Pancreas (tissue), 10 donors: ENCODE measurements around the gene COL6A1. TPM values are rescaled to one million over a fixed set of nuclear protein-coding genes. Genes with fewer than 3 reads are reported as not detected.

Source experiments
- ATAC-seq, 4 donors: fragments of 200-7000 bp; cut with Tn5 transposase; one replicate each; pipeline versions ENCODE4 v1.8.0 to v1.9.1; 2020; ENCODE audit warnings: mild to moderate bottlenecking in 4 of 4, moderate library complexity in 4 of 4
- DNase-seq, 6 donors: peaks; one replicate each; pipeline ENCODE4 v3.0.0-alpha.2; 2020
- FAIRE-seq: peaks from 2 replicates; lab custom pipeline; 2012; peaks lifted over from hg19 to GRCh38; lab: Jason Lieb, UNC
- H3K27ac ChIP-seq, 4 donors: fragments of 200-600 bp; sonication (generic); 1 replicate in 3 of 4; 2 replicates in 1 of 4; pipeline versions ENCODE4 v1.5.0 to v1.8.0; 2020
- H3K27me3 ChIP-seq, 4 donors: fragments of 200-600 bp; one replicate each; pipeline ENCODE4 v1.8.0; 2021
- H3K36me3 ChIP-seq, 3 donors: fragments of 200-600 bp; sonication (generic) in 1 of 3; one replicate each; pipeline versions ENCODE4 v1.5.0 to v1.8.0; 2020 to 2021
- H3K4me1 ChIP-seq, 3 donors: fragments of 200-600 bp; one replicate each; pipeline ENCODE4 v1.8.0; 2021
- H3K4me3 ChIP-seq, 4 donors: fragments of 200-600 bp; sonication (generic) in 2 of 4; one replicate each; pipeline versions ENCODE4 v1.5.0 to v1.8.0; 2020 to 2021
- H3K9me3 ChIP-seq, 4 donors: fragments of 200-600 bp; one replicate each; pipeline ENCODE4 v1.8.0; 2021
- WGBS, 2 donors: extraction: QIAGEN DNeasy Blood & Tissue Kit; methylation state at CpG; one replicate each; pipeline ENCODE4 v1.1.7; 2013; 5-methylcytosine and 5-hydroxymethylcytosine counted together
- intact Hi-C, 3 donors: fragments of 100-400 bp; cut with DNase I; formaldehyde crosslinking; loops; one replicate each; pipeline versions ENCODE4 v1.11.1 to v1.14.2; 2022
- polyA plus RNA-seq, 2 donors: library from polyadenylated mRNA; stranded (reverse); fragments of 200-250 nt; gene quantifications; one replicate each; pipeline ENCODE4 v1.2.3, GENCODE V29; 2013
- total RNA-seq, 6 donors: library from RNA; stranded (reverse); fragmentation: NEBNext Ultra II Directional in 4 of 6; extraction: Animal tissue kit (Norgen Biotek cat#: 25700) in 4 of 6; gene quantifications; one replicate each; pipeline versions ENCODE4 v1.2.1 to v1.2.4, GENCODE V29; 2021 to 2023
- TF ChIP-seq, protein P1 (sequence below), 4 donors: fragments of 200-600 bp; sonication (generic) in 3 of 4; IDR thresholded peaks; one replicate each; pipeline versions ENCODE4 v1.5.0 to v1.8.0; 2021; ENCODE audit warnings: antibody characterized with exemption in 4 of 4
- donor health status: healthy with polysubstance abuse.
- donor health status: DM: no; HTN: no; CAD: no; lungs with moderate emphysema.
- donor health status: DM: no; HTN: no; CAD: no.
- donor health status: control.
- donor health status: control.
- donor health status: Bipolar disorder and iron deficiency.
- donor health status: DM: yes; HTN: yes; CAD: no.
- donor health status: DM: no; HTN: no; CAD: no.
- donor health status: DM: no; HTN: no; CAD: no.
- donor health status: DM: yes; HTN: yes; CAD: no.

COL6A1 gene
- total and polyA plus RNA-seq, 8 donors = 22.9 to 131 (median 61.2) TPM

DNA sequence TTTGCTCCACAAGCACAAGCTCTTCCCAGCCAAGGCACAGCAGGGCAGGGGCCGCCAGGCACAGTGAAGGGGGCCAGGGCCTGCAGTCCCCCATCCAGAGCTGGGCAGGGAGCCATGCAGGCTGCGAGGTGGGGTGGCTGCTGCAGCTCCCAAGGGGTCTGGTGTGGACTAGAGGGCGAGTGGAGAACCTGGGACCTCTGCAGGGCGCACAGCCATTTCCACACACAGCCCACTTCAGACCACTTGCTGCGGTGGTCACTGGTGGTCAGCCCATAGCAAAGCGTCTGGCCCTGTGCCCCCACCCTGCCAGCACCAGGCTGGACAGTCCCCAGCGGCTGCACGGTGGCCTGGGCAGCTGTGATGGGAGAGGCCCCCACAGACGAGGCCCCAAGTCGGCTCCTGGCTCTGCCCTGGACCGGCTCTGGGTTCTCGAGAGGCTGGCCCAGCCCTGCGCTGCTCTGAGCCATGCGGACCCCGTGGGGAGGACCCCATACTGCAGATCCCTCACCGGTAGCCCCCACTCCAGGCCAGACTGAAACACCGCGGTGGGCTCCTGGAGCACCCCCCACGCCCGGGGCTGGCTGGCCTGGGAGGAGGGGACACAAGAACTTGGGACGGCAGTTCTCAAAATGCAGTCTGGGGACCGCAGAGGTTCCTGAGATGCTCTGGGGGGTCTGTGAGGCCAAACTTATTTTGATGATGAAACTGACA, 69.3 kb downstream of the COL6A1 start:
- intact Hi-C loops = no loop called here
- FAIRE-seq (no peak), DNase-seq (no peak), ATAC-seq (no peak)
- H3K4me1 ChIP-seq = no peaks in the 10 kb centered on the region
- TF ChIP-seq, protein P1, sequence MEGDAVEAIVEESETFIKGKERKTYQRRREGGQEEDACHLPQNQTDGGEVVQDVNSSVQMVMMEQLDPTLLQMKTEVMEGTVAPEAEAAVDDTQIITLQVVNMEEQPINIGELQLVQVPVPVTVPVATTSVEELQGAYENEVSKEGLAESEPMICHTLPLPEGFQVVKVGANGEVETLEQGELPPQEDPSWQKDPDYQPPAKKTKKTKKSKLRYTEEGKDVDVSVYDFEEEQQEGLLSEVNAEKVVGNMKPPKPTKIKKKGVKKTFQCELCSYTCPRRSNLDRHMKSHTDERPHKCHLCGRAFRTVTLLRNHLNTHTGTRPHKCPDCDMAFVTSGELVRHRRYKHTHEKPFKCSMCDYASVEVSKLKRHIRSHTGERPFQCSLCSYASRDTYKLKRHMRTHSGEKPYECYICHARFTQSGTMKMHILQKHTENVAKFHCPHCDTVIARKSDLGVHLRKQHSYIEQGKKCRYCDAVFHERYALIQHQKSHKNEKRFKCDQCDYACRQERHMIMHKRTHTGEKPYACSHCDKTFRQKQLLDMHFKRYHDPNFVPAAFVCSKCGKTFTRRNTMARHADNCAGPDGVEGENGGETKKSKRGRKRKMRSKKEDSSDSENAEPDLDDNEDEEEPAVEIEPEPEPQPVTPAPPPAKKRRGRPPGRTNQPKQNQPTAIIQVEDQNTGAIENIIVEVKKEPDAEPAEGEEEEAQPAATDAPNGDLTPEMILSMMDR (IDR thresholded peaks at IDR 0.05) = no peak
- no peaks in the 10 kb centered on the region for H3K27me3 ChIP-seq
- H3K4me3 ChIP-seq = no peak overlapping the region
- WGBS, 2 donors = 69 to 85% methylated on average over 22 of the region's 22 CpGs
- no peak overlapping the region for H3K27ac ChIP-seq
- no peaks in the 10 kb centered on the region for H3K36me3 ChIP-seq
- H3K9me3 ChIP-seq = no peaks in the 10 kb centered on the region

DNA sequence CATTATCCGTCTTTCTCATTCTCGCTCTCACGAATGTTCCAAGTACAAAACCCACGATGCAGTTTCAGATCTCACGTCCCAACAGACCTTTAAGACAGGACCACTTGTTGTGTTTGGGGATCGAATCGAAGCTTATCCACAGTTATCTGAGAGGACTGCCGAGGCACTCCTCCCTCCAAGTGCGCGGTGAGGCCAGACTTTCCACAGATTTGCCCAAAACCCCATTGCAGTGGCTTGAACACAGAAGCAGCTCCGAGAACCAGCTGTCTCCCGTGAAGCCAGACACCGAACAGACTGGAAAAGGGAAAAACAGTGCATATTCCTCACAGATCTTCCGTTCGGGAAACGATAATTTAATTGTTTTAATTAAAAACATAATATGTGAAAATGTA, 69.8 kb downstream of the COL6A1 start:
- DNase-seq (no peak), ATAC-seq (no peak), FAIRE-seq (no peak)
- 61 to 81% methylated on average over 16 of the region's 16 CpGs for WGBS, 2 donors
- TF ChIP-seq, protein P1 (IDR thresholded peaks at IDR 0.05) = no peak
- intact Hi-C loops = no loop called here
- no peaks in the 10 kb centered on the region for H3K27me3 ChIP-seq
- no peaks in the 10 kb centered on the region for H3K9me3 ChIP-seq
- H3K36me3 ChIP-seq = no peaks in the 10 kb centered on the region
- H3K4me3 ChIP-seq = no peak overlapping the region
- no peaks in the 10 kb centered on the region for H3K4me1 ChIP-seq
- no peak overlapping the region for H3K27ac ChIP-seq

DNA sequence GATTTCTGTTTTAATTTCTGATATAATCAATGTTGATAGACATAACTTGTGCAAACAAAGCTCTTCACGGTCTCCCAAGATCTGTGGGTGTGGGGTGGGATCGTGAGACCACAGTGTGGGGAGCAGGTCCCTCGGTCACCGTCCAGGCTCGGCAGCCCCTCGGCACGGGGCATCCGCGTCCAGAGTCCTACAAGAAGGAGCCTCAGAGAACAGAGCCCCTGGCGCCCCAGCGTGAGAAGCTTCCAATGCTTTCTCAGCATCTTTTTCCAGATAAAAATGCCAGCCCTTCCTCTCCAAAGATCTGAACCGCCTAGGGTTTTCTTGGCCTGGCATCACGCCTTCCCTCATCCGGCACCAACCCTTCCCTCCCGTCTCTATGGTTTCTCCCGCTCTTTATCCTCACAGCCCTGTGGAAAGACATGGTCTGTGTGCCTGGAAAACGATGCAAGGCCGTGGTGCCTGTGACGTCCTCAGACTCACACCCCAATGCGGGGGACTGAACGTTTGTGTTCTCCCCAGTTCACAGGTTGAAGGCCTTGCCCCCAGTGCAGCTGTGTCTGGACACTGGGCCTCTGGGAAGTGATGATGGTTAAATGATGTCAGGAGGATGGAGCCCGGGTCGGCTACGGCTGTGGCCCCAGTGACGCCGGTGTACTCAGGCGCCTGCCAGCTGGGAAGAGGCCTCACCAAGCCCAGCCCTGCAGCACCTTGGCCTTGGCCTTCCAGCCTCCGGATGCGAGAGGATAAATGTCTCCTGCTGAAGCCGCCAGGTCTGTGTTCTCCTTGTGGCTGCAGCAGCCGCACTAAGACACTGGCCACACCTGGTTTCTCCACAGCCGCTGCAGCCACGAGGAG, 70.5 kb downstream of the COL6A1 start:
- FAIRE-seq = no peak
- H3K36me3 ChIP-seq = no peaks in the 10 kb centered on the region
- H3K4me1 ChIP-seq = no peaks in the 10 kb centered on the region
- no peak overlapping the region for H3K4me3 ChIP-seq
- WGBS, 2 donors = 69 to 82% methylated on average over 33 of the region's 33 CpGs
- DNase-seq = no peak
- intact Hi-C loops = no loop called here
- H3K27me3 ChIP-seq = no peaks in the 10 kb centered on the region
- TF ChIP-seq, protein P1 (IDR thresholded peaks at IDR 0.05) = no peak
- H3K9me3 ChIP-seq = no peaks in the 10 kb centered on the region
- no peak overlapping the region for H3K27ac ChIP-seq
- ATAC-seq = no peak

DNA sequence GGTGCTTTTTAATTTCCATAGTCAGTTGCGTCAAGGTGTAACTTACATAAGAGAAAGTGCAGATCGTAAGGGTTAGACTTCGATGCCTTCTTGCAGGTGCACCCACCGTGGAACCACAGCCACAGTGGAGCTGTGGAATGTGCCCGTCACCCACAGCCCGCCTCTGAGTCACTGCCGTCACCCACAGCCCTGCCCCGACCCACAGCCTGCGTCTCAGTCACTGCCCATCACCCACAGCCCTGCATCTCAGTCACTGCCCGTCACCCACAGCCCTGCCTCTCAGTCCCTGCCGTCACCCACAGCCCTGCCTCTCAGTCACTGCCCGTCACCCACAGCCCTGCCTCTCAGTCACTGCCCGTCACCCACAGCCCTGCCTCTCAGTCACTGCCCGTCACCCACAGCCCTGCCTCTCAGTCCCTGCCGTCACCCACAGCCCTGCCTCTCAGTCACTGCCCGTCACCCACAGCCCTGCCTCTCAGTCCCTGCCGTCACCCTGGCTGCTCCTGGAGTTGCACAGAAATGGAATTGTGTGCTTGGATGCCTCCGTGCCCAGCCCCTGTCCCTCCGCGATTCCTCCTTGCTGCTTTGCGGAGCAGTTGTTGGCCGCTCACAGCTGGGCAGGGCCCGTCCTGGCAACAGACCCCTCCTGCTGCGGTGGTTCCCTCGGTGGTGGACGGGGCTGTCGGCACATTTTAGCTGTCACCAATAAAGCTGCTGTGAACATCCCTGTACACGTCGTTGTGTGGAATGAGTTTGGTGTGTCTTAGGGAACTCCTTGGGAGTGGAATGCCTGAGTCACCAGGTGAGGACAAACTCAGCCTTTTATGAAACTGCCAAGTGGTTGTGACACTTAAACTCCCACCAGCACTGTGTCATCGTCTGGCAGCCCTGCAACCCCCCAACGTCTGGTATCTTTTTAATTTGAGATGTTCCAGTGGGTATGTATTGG, 71.4 kb downstream of the COL6A1 start:
- WGBS, 2 donors = 43 to 50% methylated on average over 30 to 31 of the region's 31 CpGs
- ATAC-seq = no peak
- intact Hi-C loops = no loop called here
- FAIRE-seq = no peak
- Histone ChIP-seq H3K36me3 (no peaks in the 10 kb centered on the region), H3K4me1 (no peaks in the 10 kb centered on the region), H3K27me3 (no peaks in the 10 kb centered on the region), H3K9me3 (no peaks in the 10 kb centered on the region), H3K4me3 (no peak overlapping the region), H3K27ac (no peak overlapping the region)
- no peak for DNase-seq
- TF ChIP-seq, protein P1 (IDR thresholded peaks at IDR 0.05) = no peak
